ENCODE data around the gene PAX2.
A peak's percentile ranks its signal among the peaks of the same experiment; 100 is the strongest.

Gene PAX2

GRCh38 chr10:100755821-100756220, 10.4 kb downstream of the PAX2 start:
- no peak for DNase-seq (ENCODE audit: low spot score)

DNA sequence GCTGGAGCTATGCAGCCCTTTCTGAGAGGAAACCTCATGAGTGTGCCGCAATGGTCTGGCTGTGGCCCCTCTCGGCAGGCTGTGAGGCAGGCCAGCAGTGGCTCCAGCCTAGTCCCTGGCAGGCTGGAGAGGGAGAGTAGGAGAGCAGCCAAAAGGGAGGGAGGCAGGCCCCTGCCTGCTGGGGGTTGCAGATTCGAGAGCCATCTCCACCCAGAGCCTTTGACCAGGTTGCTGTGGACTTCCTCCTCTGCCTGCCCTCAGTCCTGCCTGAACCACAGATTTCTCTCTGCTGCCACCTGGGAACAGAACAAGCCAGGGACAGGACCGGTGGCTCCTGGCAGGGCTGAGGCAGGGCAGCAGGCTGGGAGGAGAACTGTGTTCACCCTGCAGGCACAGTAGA, 13.9 kb downstream of the PAX2 start:
- no peak for DNase-seq (ENCODE audit: low spot score)

- DNase-seq (ENCODE audit: low spot score) = no peak
Observed at GRCh38 chr10:100760726-100761125, 15.3 kb downstream of the PAX2 start.

DNA sequence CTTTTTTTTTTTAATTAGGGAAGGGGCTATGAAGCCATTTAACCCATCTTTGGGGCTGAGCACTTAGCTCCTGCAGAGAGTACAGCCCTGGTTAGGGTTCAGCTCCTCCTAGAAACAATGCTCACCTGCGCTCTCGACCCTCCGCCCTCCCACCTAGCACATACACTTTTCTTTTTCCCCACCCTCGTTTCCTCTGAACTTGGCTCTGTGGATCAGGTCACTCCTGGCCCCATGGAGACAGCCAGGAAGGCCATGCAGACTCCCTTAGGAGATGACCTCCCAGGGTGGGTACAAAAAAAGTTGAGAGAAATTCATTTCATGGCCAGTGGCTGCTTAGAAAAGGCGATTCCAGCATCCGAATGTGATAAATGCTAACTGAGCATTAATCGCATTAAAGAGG, 15.8 kb downstream of the PAX2 start:
- no peak for DNase-seq (ENCODE audit: low spot score)

DNA sequence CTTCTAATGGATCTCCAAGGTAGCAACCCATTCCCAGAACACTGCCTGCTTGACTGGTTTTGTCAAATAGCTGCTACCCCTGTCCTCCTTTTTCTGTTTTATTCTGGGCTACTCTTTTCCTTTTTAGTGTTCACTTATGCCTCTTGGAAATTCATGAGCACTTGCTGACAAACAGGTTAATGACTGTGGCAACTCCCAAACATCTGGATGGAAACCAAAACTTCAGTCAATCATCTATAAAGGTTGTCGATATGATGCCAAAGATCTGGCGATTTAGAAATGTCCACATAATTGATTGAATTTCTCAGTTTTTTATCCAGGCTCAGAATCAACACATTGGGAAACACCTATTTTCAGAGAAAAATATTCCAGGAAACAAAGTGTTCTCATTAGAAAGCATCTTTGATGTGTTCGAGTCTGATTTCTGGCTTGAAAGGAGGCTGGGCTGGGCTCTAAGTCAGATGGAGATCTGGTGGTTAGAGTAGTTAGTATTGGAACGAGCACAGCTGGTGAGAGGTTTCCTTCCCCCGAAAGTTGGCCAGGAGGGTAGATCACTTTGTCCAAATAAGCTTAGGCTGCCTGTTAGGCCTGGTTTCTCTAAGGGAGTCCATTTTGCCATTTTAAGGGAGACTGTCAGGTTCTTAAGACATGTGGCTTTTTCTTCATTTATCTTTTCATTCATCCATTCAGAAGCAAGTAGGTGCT, 17.8 kb downstream of the PAX2 start:
- DNase-seq (ENCODE audit: low spot score) = no peak

DNA sequence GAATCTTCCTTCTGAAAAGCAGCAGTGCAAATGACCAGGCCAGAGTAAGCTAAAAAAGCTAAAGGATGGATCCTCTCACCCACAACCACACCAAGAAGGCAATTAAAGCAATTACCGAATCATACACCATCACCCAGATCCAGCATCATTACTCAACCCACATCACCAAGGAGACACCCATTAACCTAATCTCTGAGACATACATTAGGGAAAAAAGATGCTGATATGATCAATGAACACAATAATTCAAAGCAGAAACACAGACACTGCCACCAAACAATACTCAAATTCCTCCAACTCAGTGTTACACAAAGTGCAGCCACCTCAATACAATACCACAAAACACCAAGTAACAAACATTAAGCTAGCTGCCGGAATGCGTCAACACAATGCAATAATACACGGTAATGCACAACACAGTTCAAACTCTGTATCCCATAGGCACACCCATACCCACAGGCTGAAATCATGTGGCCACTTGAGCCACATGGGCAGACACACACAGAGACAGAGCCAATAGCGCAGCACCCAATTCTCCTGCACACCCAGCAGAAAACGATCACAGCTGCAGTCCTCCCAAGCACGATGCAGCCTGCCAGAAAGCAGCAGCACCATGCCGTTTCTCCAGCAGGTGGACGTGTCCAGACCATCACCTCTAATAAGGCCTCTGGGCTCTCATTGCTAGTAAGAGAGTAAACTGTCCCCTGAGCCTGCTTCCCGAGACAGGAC, 21.5 kb downstream of the PAX2 start:
- no peak for DNase-seq (ENCODE audit: low spot score)

GRCh38 chr10:100767422-100767775, 22.0 kb downstream of the PAX2 start:
- DNase-seq (ENCODE audit: low spot score) = no peak

DNA sequence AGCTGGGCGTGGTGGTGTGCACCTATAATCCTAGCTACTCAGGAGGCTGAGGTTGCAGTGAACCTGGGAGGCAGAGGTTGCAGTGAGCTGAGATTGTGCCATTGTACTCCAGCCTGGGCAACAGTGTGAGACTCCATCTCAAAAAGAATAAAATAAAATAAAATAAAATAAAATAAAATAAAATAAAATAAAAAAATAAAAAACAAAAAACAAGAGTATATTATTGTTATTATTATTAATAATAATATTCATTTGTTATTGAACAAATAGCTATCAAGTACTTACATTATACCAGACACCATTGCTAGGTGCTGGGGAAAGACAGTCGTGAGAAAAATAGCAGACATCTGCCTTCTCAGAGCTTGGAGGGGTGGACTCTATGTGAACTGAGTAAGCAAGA, 24.1 kb downstream of the PAX2 start:
- no peak for DNase-seq (ENCODE audit: low spot score)

- DNase-seq (ENCODE audit: low spot score) = no peak
Observed at GRCh38 chr10:100773646-100774045, 28.3 kb downstream of the PAX2 start.

DNA sequence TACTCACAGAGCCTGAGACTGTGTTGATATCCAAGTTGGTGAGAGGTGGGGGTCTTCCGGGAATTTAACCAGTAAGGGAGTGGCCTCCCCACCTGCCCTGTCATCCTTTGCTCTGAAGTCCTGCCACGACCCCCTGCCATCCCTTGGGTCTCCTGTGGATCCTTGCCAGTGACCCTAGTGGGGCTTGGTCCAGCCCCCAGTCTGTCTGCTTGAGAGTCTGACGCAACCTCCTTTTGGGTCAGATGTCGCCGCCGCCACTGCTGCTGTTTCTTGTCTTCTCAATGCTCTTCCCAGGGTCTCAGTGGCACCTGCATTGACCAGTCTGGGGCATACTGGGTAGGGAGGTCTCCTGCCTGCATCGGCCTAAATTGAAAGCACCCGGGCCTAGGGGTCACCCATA, 28.8 kb downstream of the PAX2 start:
- no peak for DNase-seq (ENCODE audit: low spot score)

DNA sequence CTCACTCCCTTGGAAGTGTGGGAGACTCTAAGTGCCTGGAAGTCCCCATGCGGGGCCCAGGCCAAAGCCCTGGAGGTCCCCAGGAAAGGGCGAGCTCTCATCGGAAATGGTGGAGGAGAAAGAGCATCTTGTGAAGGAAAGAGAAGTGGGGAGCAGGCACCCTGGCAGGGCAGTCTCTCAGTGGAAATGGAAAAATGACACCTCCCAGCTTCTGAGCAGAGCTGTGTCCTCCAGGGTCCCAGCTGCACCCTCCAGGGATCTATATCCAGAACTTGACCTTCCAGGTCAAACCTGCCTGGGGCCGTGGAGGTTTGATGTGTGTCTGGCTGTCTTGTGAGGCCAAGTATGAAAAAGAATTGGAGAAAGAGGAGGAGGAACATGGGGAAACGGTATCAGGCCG, 29.5 kb downstream of the PAX2 start:
- no peak for DNase-seq (ENCODE audit: low spot score)

- DNase-seq (ENCODE audit: low spot score) = no peak
Observed at GRCh38 chr10:100775386-100775785, 30.0 kb downstream of the PAX2 start.

- no peak for DNase-seq (ENCODE audit: low spot score)
Observed at GRCh38 chr10:100775871-100776270, 30.5 kb downstream of the PAX2 start.

GRCh38 chr10:100776671-100777070, 31.3 kb downstream of the PAX2 start:
- DNase-seq (ENCODE audit: low spot score) = no peak

GRCh38 chr10:100779329-100779728, 33.9 kb downstream of the PAX2 start:
- no peak for DNase-seq (ENCODE audit: low spot score)

- DNase-seq (ENCODE audit: low spot score) = no peak
Observed at GRCh38 chr10:100780324-100780723, 34.9 kb downstream of the PAX2 start.

DNA sequence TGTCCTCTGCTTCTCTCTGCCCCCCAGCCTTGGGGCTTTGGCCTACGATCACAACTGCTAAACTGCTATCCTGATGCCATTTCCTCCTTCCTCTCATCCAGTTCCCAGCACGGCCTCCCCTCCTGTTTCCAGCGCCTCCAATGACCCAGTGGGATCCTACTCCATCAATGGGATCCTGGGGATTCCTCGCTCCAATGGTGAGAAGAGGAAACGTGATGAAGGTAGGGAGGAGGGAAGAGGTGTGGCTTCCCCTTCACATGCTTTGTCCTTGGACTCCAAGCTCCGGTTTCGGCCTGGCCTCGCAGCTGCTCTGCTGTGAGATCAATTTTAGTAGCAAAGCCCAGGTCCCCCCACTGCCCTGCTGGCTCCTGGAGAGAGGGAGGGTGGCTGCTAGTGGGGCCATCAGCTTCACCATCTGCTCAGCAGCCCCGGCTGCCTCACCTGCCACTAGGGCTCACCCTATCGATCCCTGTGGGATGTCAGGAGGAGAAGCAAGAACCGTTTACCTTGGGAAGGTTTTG, 35.8 kb downstream of the PAX2 start:
- no peak for DNase-seq (ENCODE audit: low spot score)

DNA sequence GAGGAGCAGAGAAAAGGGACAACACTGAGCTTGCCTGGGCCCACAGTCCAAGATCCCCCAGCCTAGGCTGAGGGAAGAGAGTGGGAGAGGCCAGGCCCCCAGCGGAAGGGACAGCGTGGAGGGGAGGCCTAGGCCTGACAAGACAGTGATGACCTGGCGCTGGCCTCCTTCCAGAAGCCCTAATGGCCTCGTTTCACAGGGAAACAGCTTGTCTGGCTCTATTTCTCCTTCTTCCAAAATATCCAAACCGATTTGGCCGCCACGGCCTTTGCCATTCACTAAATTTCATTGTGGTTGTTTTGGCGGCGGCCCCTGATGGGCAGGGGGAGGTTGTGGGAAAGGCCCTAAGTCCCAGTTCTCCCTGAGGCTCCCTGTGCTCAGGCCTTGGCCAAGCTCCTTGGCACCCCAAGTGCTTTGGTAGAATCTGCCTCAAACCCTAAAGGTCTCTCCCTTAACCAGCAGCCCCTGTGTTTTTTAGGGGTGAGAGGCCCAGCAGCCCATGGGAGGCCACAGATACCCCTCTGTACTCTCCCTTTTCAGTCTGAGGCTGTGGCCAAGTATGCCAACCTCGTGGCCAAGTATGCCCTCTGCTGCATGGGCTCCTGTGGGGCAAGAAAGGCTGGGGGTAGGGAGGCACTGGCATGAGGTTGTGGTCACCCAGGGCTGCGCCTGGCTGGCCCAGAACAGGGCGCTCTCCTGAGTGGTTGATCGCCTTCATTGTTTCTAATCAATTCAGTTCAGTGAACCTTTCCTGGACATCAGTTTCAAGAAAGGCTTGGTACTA, 37.3 kb downstream of the PAX2 start:
- DNase-seq (ENCODE audit: low spot score) = no peak

DNA sequence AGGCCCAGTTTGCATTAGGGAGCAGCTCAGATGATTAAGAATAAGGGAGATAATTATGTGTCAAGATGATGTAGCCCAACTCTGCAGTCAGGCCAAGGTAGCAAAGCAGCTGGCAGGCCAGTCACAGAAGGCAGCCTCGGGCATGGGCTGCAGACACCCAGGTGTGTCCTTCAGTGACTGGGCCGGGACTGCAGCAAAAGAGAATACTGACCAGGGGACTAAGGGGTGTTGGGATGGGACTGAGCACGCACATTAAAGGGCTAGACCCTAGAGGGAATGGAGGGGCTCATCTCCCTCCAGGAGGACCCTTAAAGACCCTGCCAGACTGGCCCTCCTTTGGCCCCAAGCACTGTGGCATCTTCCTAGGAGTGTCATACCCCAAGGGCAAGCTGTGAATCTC, 38.7 kb downstream of the PAX2 start:
- DNase-seq (ENCODE audit: low spot score) = no peak

DNA sequence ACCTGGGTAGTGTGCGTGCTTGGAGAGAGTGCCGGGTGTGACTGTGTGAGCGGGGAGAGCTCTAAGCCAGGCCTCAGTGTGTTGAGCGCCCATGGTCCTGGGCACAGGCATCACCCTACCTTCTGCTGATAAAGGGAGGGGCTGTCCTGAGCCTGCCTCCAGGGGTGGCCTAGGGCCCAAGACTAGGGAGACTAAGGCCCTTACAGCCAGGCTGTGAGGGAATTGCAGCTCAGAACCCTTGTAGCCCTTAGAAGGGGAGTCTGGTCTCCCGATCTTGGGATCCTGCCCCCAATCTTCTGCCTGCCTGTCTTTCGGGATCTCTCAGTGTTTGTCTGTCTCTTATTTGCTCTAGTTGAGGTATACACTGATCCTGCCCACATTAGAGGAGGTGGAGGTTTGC, 41.2 kb downstream of the PAX2 start:
- no peak for DNase-seq (ENCODE audit: low spot score)

DNA sequence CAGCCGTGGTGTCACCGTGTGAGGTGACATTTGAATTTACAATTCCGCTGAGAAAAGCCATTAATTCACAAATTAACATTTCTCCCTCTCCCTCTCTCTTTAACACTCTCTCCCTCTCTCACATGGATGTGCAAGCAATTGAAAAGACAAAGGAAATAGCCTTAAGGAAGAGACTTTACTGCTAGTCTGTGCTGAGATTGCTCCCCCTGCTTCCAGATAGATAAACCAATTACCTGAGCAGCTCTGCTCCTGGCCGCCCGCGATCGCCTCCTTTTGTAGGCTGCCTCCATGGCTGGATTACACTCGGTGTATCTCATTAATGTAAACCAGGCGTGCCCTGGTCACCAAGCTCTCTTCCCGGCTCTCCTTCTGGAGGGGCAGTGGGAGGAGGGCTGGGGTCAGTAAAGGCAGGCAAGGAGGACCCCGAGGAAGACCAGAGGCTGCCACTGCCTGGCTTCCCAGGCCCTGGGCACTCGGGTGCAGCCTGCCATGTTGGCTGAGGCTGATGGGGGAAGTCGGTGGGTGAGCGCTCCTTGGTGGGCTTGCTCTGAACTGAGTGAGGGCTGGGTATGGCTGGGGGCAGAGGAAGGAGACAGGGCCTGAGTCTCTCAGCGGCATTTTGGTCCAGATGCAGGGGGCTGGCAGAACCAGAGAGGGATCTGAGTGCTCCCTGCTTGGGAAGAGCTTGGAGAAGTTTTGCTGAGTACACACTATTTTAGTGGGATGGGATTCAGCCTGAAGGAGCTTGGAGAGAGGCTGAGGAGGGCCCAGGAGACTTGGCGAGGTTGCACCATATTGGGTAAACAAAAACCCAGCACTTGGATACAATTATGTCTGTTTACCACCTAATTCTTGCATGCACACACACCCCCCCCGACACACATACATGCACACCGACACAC, 42.9 kb downstream of the PAX2 start:
- no peak for DNase-seq (ENCODE audit: low spot score)

DNA sequence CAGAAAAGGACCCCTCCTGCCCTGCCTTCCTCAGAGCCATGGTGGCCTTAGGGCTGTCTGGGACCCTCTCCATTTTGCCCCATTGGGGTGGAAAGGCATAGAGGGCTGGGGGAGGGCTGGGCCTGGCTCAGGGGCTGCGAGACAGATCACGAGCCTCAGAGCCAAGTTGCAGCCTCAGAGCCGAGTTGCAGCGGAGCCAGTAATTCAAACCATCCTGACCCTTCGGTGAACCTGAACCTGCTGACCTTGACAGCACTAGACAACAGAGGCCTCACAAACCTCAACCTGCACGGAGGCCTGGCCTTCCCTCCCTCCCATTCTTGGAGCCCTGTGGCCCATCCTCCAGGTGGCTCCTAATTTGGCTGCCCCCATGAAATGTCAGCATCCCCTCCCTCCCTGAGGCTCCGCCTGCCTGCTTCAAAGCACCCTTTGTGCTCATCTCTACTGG, 45.4 kb downstream of the PAX2 start:
- DNase-seq (ENCODE audit: low spot score) = peak; percentile 36

All from COLO829 (cell line).